PC-3 (cell line): ENCODE results near the gene CACNA1C.

ENCODE experiments used
- CTCF ChIP-seq: fragments of 300-600 bp; sonication (generic); conservative IDR thresholded peaks from 2 replicates; pipeline ENCODE4 v1.5.1; 2017; ENCODE audit warnings: antibody characterized with exemption, low read depth, mild to moderate bottlenecking, low read length
- EZH2 ChIP-seq: fragments of 300-600 bp; sonication (generic); IDR thresholded peaks from one replicate; pipeline ENCODE4 v1.6.1; 2017; ENCODE audit warnings: antibody characterized with exemption, mild to moderate bottlenecking, low read length; ENCODE audit not compliant: unreplicated experiment
- EZH2phosphoT487 ChIP-seq: fragments of 300-600 bp; sonication (generic); IDR thresholded peaks from 2 replicates; pipeline ENCODE4 v1.6.1; 2018; ENCODE audit warnings: mild to moderate bottlenecking, antibody characterized with exemption, low read length, borderline replicate concordance

DNA sequence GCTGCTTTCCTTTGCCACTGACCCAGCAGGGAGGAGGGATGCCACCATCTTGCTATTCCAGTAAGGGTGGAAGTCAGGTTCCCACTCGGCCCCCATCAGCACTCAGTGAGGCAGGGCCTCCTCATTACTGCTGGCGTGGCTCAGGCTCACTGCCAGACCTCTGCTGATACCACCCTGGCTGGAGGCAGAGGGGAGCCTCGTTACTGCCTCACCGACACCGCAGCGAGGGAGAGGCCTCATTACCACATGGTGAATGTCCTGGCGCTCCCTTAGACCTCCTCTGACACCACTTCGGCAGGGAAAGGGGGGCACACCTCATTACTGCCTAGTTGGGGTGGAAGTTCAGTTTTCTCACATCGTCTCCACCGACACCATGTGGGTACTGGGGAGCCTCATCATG is 354.1 kb downstream of the CACNA1C start:
- no peak for TF ChIP-seq CTCF
- TF ChIP-seq EZH2 = no peak
- no peak for TF ChIP-seq EZH2phosphoT487
